Kidney (tissue), 14 donors: ENCODE measurements around the gene BCKDHA. TPM values are rescaled to one million over a fixed set of nuclear protein-coding genes. Genes with fewer than 3 reads are reported as not detected.
A peak's percentile ranks its signal among the peaks of the same experiment; 100 is the strongest.

ENCODE experiments used
- DNase-seq, 5 donors: peaks; one replicate each; pipeline ENCODE4 v3.0.0-alpha.2; 2013 to 2020
- FAIRE-seq: peaks from 2 replicates; lab custom pipeline; 2012; peaks lifted over from hg19 to GRCh38; lab: Jason Lieb, UNC
- H3K27ac ChIP-seq, 2 donors: one replicate each; pipeline ENCODE4 v1.7.0; 2013; ENCODE audit warnings: low read depth in 2 of 2, low read length in 2 of 2, inconsistent platforms in 1 of 2
- H3K27me3 ChIP-seq: one replicate; pipeline ENCODE4 v1.7.1; 2013; ENCODE audit warnings: low read length, inconsistent platforms; ENCODE audit not compliant: control insufficient read depth, insufficient read depth
- H3K36me3 ChIP-seq, 3 donors: one replicate each; pipeline versions ENCODE4 v1.7.0 to v1.7.1; 2013; ENCODE audit warnings: low read length in 3 of 3, control low read depth in 1 of 3, inconsistent platforms in 1 of 3; ENCODE audit not compliant: insufficient read depth in 3 of 3, control insufficient read depth in 2 of 3
- H3K4me1 ChIP-seq, 3 donors: one replicate each; pipeline versions ENCODE4 v1.7.0 to v1.7.1; 2013; ENCODE audit warnings: low read length in 3 of 3, inconsistent platforms in 1 of 3, low read depth in 1 of 3; ENCODE audit not compliant: control insufficient read depth in 2 of 3, insufficient read depth in 2 of 3
- H3K4me3 ChIP-seq, 3 donors: one replicate each; pipeline versions ENCODE4 v1.7.0 to v1.8.1; 2013; ENCODE audit warnings: low read length in 3 of 3, control low read depth in 1 of 3, inconsistent platforms in 1 of 3
- H3K9ac ChIP-seq, 3 donors: one replicate each; pipeline versions ENCODE4 v1.7.0 to v1.7.1; 2013; ENCODE audit warnings: low read length in 3 of 3, control low read depth in 1 of 3, inconsistent platforms in 1 of 3
- H3K9me3 ChIP-seq, 3 donors: one replicate each; pipeline versions ENCODE4 v1.7.0 to v1.7.1; 2013; ENCODE audit warnings: low read length in 3 of 3, control low read depth in 1 of 3, inconsistent platforms in 1 of 3; ENCODE audit not compliant: control insufficient read depth in 2 of 3, insufficient read depth in 1 of 3
- intact Hi-C: fragments of 100-400 bp; cut with DNase I; formaldehyde crosslinking; loops from one replicate; pipeline ENCODE4 v1.11.1; 2022
- polyA plus RNA-seq: library from polyadenylated mRNA; stranded (reverse); fragments of 350-450 nt; fragmentation: Illumina TruSeq; extraction: RNeasy Lipid Tissue Mini Kit (QIAGEN cat#74804); gene quantifications from one replicate; pipeline ENCODE4 v1.2.3, GENCODE V29; 2014; ENCODE audit warnings: low read depth, low replicate concordance; ENCODE audit not compliant: insufficient read depth
- total RNA-seq: library from RNA; stranded (reverse); fragmentation: NEBNext Ultra II Directional; extraction: Animal tissue kit (Norgen Biotek cat#: 25700); gene quantifications from one replicate; pipeline ENCODE4 v1.2.1, GENCODE V29; 2021
- TF ChIP-seq, protein P1 (sequence below): IDR thresholded peaks from 3 replicates; pipeline ENCODE4 v1.5.1; 2012; ENCODE audit warnings: mild to moderate bottlenecking, moderate library complexity, borderline replicate concordance; ENCODE audit not compliant: insufficient read depth; ENCODE audit errors: extremely low read depth
- donor health status: control.
- donor health status: control.
- donor health status: control.
- donor health status: control.
- donor health status: control.
- donor health status: DM: yes; HTN: yes; CAD: no.
- donor health status: Normal renal cell carcinoma (clear cell type).

The BCKDHA gene
- total and polyA plus RNA-seq, 2 donors from 2014 or later = 30.9 to 72.2 TPM

DNA sequence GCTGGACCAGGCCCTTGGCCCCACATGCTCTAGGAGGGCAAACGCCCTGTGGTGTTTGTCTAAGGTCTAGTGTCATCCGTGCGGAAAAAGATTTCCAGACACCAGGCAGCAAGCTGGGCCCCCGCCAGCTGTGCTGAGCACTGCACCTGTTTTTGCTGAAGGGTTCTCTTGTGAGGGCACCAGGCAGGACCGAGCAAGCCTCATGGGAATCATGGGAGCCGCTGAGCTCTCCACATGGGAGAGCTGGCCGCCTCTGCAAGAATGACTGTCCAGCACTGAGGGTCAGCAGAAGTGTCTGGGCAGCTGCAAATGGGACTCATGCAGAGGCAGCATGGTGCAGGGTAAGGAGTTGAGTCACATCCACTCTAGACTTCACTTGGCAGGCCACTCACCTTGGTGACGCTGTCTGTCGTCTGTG lies 17.5 kb downstream of the BCKDHA start:
- Histone ChIP-seq H3K9ac (no peak overlapping the region), H3K27ac (no peak overlapping the region), H3K4me1 (peaks cover 0 to 1% (median 0%) of the 10 kb centered on the region in 3 donors), H3K9me3 (no peaks in the 10 kb centered on the region), H3K4me3 (no peak overlapping the region), H3K36me3 (peaks cover 4 to 56% (median 32%) of the 10 kb centered on the region in 3 donors), H3K27me3 (no peaks in the 10 kb centered on the region)
- no peak for DNase-seq
- intact Hi-C loops = no loop called here
- FAIRE-seq = no peak
- TF ChIP-seq, protein P1, sequence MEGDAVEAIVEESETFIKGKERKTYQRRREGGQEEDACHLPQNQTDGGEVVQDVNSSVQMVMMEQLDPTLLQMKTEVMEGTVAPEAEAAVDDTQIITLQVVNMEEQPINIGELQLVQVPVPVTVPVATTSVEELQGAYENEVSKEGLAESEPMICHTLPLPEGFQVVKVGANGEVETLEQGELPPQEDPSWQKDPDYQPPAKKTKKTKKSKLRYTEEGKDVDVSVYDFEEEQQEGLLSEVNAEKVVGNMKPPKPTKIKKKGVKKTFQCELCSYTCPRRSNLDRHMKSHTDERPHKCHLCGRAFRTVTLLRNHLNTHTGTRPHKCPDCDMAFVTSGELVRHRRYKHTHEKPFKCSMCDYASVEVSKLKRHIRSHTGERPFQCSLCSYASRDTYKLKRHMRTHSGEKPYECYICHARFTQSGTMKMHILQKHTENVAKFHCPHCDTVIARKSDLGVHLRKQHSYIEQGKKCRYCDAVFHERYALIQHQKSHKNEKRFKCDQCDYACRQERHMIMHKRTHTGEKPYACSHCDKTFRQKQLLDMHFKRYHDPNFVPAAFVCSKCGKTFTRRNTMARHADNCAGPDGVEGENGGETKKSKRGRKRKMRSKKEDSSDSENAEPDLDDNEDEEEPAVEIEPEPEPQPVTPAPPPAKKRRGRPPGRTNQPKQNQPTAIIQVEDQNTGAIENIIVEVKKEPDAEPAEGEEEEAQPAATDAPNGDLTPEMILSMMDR = no peak

DNA sequence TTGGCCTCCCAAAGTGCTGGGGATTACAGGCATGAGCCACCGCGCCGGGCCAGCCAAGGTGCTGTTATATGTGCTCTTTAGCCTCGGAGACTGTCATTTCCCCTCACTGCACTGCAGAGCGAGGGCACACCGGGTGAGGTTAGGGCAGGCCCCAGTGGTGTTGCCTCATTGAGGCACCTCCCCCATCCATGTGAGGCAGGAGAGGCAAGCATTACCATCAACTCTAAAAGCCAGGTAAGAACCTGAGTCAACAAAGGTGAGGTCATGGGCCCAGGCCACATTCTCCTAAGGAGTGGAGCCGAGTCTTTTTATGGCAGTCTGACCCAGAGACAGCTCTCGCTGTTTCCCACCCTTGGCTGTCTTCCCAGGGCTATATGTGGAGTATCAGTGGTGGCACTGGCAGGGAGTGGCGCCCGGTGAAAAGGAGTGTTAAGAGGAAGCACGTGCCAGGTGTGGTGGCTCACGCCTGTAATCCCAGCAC lies 18.6 kb downstream of the BCKDHA start:
- no peaks in the 10 kb centered on the region for H3K4me1 ChIP-seq
- no peak overlapping the region for H3K27ac ChIP-seq

DNA sequence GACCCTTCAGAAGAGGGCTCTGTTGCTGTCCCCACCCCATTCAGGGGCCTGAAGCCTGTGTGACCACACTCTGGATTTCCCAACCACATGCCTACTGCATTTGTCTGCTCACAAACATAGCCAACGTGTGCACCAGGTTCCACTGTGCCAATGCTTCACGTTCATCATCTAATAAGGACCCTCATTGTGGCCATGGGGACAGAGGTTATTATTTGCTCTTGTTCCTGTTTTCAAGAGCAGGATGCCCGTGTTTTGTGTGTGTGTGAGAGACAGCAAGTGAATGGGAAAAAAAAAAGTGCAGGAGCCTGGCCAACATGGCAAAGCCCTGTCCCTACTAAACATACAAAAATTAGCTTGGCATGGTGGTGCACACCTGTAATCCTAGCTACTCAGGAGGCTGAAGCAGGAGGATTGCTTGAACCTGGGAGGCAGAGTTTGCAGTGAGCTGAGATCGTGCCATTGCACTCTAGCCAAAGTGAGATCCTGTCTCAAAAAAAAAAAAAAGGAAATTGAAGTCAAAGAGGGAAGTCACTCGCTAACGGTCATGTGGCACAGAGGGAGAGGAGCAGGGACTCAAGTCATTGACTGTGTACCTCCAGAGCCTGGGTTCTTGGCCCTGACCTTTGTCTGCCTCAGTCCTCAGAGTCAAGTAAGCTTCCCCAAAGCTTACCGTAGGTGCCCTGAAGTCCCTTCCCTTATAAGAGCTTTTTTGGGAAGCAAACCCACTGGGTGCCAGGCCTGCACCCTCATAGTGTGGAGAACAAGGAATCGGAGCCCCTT lies 22.7 kb downstream of the BCKDHA start:
- Histone ChIP-seq H3K4me3 (no peak overlapping the region), H3K9me3 (no peaks in the 10 kb centered on the region), H3K27ac (no peak overlapping the region), H3K27me3 (no peaks in the 10 kb centered on the region), H3K4me1 (no peaks in the 10 kb centered on the region), H3K9ac (no peak overlapping the region), H3K36me3 (peaks cover 4 to 51% (median 28%) of the 10 kb centered on the region in 3 donors)
- TF ChIP-seq, protein P1 = no peak
- intact Hi-C loops = no loop called here
- DNase-seq = no peak
- no peak for FAIRE-seq

More for the DNA sequence above, 18.6 kb downstream of the BCKDHA start:
- FAIRE-seq = no peak
- TF ChIP-seq, protein P1 = no peak
- H3K27me3 ChIP-seq = no peaks in the 10 kb centered on the region
- no peak overlapping the region for H3K9ac ChIP-seq
- peak in 1 of 5 donors; percentile 42 for DNase-seq
- intact Hi-C loops = no loop called here
- no peaks in the 10 kb centered on the region for H3K9me3 ChIP-seq
- peaks cover 4 to 60% (median 30%) of the 10 kb centered on the region in 3 donors for H3K36me3 ChIP-seq
- H3K4me3 ChIP-seq = no peak overlapping the region
